Activated CD8-positive, alpha-beta T cell treated with anti-CD3 and anti-CD28 coated beads for 36 hours (primary cell): ENCODE measurements around the gene DCST1. TPM values are rescaled to one million over a fixed set of nuclear protein-coding genes. Genes with fewer than 3 reads are reported as not detected.

Experiments
- ATAC-seq: fragments of 200-7000 bp; cut with Tn5 transposase; one replicate; pipeline ENCODE4 v1.10.0; 2021; ENCODE audit warnings: mild to moderate bottlenecking, moderate library complexity
- CTCF ChIA-PET: fragments of 350-600 bp; sonication (Branson Sonifier 250); formaldehyde crosslinking; loops from one replicate; lab custom pipeline; 2021; ENCODE audit warnings: antibody characterized with exemption; lab: Charles Lee
- POLR2A ChIA-PET: fragments of 350-600 bp; sonication (Branson Sonifier 250); formaldehyde crosslinking; loops from one replicate; lab custom pipeline; 2021; ENCODE audit warnings: antibody characterized with exemption; lab: Charles Lee
- DNase-seq: peaks from one replicate; pipeline ENCODE4 v3.0.0-alpha.2; 2020
- H3K27ac Mint-ChIP-seq: one replicate; pipeline ENCODE4 v1.8.0; 2021; ENCODE audit warnings: mild to moderate bottlenecking, mixed read lengths
- H3K27me3 Mint-ChIP-seq: one replicate; pipeline ENCODE4 v1.8.0; 2021; ENCODE audit warnings: mixed read lengths
- H3K36me3 Mint-ChIP-seq: one replicate; pipeline ENCODE4 v1.8.0; 2021; ENCODE audit warnings: low read depth, mixed read lengths
- H3K4me1 Mint-ChIP-seq: one replicate; pipeline ENCODE4 v1.8.0; 2021; ENCODE audit warnings: low read depth, mixed read lengths
- H3K4me3 Mint-ChIP-seq: one replicate; pipeline ENCODE4 v1.8.0; 2021; ENCODE audit warnings: mild to moderate bottlenecking, moderate library complexity, mixed read lengths
- H3K9me3 Mint-ChIP-seq: one replicate; pipeline ENCODE4 v1.8.0; 2021; ENCODE audit warnings: mixed read lengths
- CTCF ChIP-seq: fragments of 200-600 bp; IDR thresholded peaks from one replicate; pipeline ENCODE4 v1.8.0; 2022; ENCODE audit warnings: antibody characterized with exemption, mild to moderate bottlenecking
- intact Hi-C: fragments of 100-400 bp; cut with micrococcal nuclease; formaldehyde crosslinking; loops from one replicate; pipeline ENCODE4 v1.10.0; 2022
- total RNA-seq, 2 experiments: library from RNA; stranded (reverse); gene quantifications; one replicate each; pipeline ENCODE4 v1.2.3, GENCODE V29; 2021

Gene DCST1
- total RNA-seq, 2 experiments from 2014 or later: not detected

GRCh38 chr1:155009742-155010141, 23.9 kb upstream of the DCST1 start:
- Mint-ChIP-seq H3K36me3 (no peaks in the 10 kb centered on the region), H3K9me3 (no peaks in the 10 kb centered on the region), H3K27me3 (no peaks in the 10 kb centered on the region), H3K27ac (peak overlapping the region; percentile 50), H3K4me3 (peak overlapping the region; percentile 31), H3K4me1 (peaks cover 76% of the 10 kb centered on the region)
- ATAC-seq (no peak), DNase-seq (no peak)
- POLR2A ChIA-PET: no interaction called here
- CTCF ChIA-PET: interaction anchor here (1.2 to 1.9 kb wide), 2 partner anchors 10 to 16 kb away, joined by 4 to 5 read pairs; no protein-coding TSS in a partner anchor
- TF ChIP-seq CTCF: no peak
- intact Hi-C loops: no loop called here

GRCh38 chr1:155010211-155010918, 23.3 kb upstream of the DCST1 start:
- DNase-seq: peak; percentile 36

GRCh38 chr1:155011004-155011416, 22.6 kb upstream of the DCST1 start:
- ChIA-PET CTCF (interaction anchor here (1.1 to 1.9 kb wide), 4 partner anchors 9 to 80 kb away, joined by 3 to 5 read pairs (median 4); partner anchors contain the start of gene PYGO2), POLR2A (interaction anchor here (0.8 kb wide), 1 partner anchor 58 kb away, joined by 3 read pairs; no protein-coding TSS in a partner anchor)
- intact Hi-C loops: no loop called here
- ATAC-seq (no peak), DNase-seq (no peak)
- Mint-ChIP-seq H3K9me3 (no peaks in the 10 kb centered on the region), H3K4me3 (no peak overlapping the region), H3K27ac (no peak overlapping the region), H3K27me3 (no peaks in the 10 kb centered on the region), H3K4me1 (peaks cover 72% of the 10 kb centered on the region), H3K36me3 (peaks cover 3% of the 10 kb centered on the region)
- TF ChIP-seq CTCF: no peak

More at GRCh38 chr1:155010211-155010918, 23.3 kb upstream of the DCST1 start:
- Mint-ChIP-seq H3K27ac (peak overlapping the region; percentile 50), H3K4me1 (peaks cover 72% of the 10 kb centered on the region), H3K9me3 (no peaks in the 10 kb centered on the region), H3K4me3 (peak overlapping the region; percentile 31), H3K27me3 (no peaks in the 10 kb centered on the region), H3K36me3 (no peaks in the 10 kb centered on the region)
- ATAC-seq: no peak
- CTCF ChIA-PET: interaction anchor here (1.1 to 1.9 kb wide), 4 partner anchors 9 to 81 kb away, joined by 3 to 5 read pairs (median 4); partner anchors contain the start of gene PYGO2
- POLR2A ChIA-PET: interaction anchor here (0.7 to 0.8 kb wide), 2 partner anchors 9 to 58 kb away, joined by 3 read pairs; no protein-coding TSS in a partner anchor
- intact Hi-C loops: no loop called here
- no peak for TF ChIP-seq CTCF

GRCh38 chr1:155011437-155012025, 22.1 kb upstream of the DCST1 start:
- Mint-ChIP-seq H3K27ac (no peak overlapping the region), H3K4me3 (no peak overlapping the region), H3K4me1 (peaks cover 72% of the 10 kb centered on the region), H3K9me3 (no peaks in the 10 kb centered on the region), H3K36me3 (peaks cover 6% of the 10 kb centered on the region), H3K27me3 (no peaks in the 10 kb centered on the region)
- no peak for ATAC-seq
- DNase-seq: no peak
- ChIA-PET CTCF (interaction anchor here (1.1 to 2.8 kb wide), 6 partner anchors 8 to 80 kb away, joined by 3 to 13 read pairs (median 4); partner anchors contain the start of genes PBXIP1 and PYGO2), POLR2A (interaction anchor here (0.6 to 1.6 kb wide), 4 partner anchors 12 to 73 kb away, joined by 3 to 5 read pairs (median 4); no protein-coding TSS in a partner anchor)
- no peak for TF ChIP-seq CTCF
- intact Hi-C loops: no loop called here
